RWPE2 (cell line): Measurements from ENCODE around the gene PPP2R3C.

ENCODE experiments used
- ATAC-seq: fragments of 200-7000 bp; cut with Tn5 transposase; 3 replicates; pipeline ENCODE4 v1.9.1; 2021; ENCODE audit warnings: low read depth
- DNase-seq: peaks from one replicate; pipeline ENCODE4 v3.0.0-alpha.2; 2020; ENCODE audit warnings: low spot score
- H3K27ac ChIP-seq: fragments of 450-650 bp; 2 replicates; pipeline ENCODE4 v1.5.1; 2017; ENCODE audit warnings: mild to moderate bottlenecking; ENCODE audit not compliant: poor library complexity, severe bottlenecking
- H3K27me3 ChIP-seq: fragments of 250-450 bp; sonication (Bioruptor Pico); 2 replicates; pipeline ENCODE4 v1.5.1; 2021; ENCODE audit warnings: mild to moderate bottlenecking, moderate library complexity; ENCODE audit not compliant: insufficient read depth, poor library complexity, severe bottlenecking
- H3K36me3 ChIP-seq: fragments of 250-450 bp; sonication (Bioruptor Pico); 2 replicates; pipeline ENCODE4 v1.5.1; 2020; ENCODE audit warnings: low read depth, mild to moderate bottlenecking, moderate library complexity
- H3K4me1 ChIP-seq: fragments of 250-450 bp; sonication (Bioruptor Pico); 2 replicates; pipeline ENCODE4 v1.5.1; 2021; ENCODE audit warnings: mild to moderate bottlenecking, moderate library complexity; ENCODE audit not compliant: insufficient read depth, poor library complexity, severe bottlenecking
- H3K4me3 ChIP-seq: fragments of 250-450 bp; sonication (Bioruptor Pico); 2 replicates; pipeline ENCODE4 v1.5.1; 2021; ENCODE audit warnings: mild to moderate bottlenecking, moderate library complexity; ENCODE audit not compliant: severe bottlenecking
- H3K9me3 ChIP-seq: fragments of 250-450 bp; sonication (Bioruptor Pico); 2 replicates; pipeline ENCODE4 v1.5.1; 2021; ENCODE audit warnings: mild to moderate bottlenecking, moderate library complexity; ENCODE audit not compliant: severe bottlenecking
- CTCF ChIP-seq: fragments of 450-650 bp; IDR thresholded peaks from one replicate; pipeline ENCODE4 v1.5.1; 2017; ENCODE audit warnings: mild to moderate bottlenecking, moderate library complexity; ENCODE audit not compliant: poor library complexity, severe bottlenecking

Gene PPP2R3C

GRCh38 chr14:35124127-35124526, 2.3 kb upstream of the PPP2R3C start:
- H3K27ac ChIP-seq = peak overlapping the region; percentile 88
- TF ChIP-seq CTCF = no peak
- no peak for ATAC-seq
- H3K4me1 ChIP-seq = peaks cover 7% of the 10 kb centered on the region
- peak overlapping the region; percentile 62 for H3K4me3 ChIP-seq
- no peaks in the 10 kb centered on the region for H3K27me3 ChIP-seq
- no peak for DNase-seq
- peaks cover 27% of the 10 kb centered on the region for H3K36me3 ChIP-seq
- H3K9me3 ChIP-seq = no peaks in the 10 kb centered on the region

GRCh38 chr14:35123388-35123703, 1.6 kb upstream of the PPP2R3C start:
- no peak for TF ChIP-seq CTCF

GRCh38 chr14:35122696-35123387, 1.1 kb upstream of the PPP2R3C start:
- ATAC-seq = peak; percentile 5; the same call in 2 of the 3 replicates
- H3K4me3 ChIP-seq = peak overlapping the region; percentile 62
- H3K36me3 ChIP-seq = peaks cover 17% of the 10 kb centered on the region
- peaks cover 7% of the 10 kb centered on the region for H3K4me1 ChIP-seq
- no peak for TF ChIP-seq CTCF
- H3K27me3 ChIP-seq = no peaks in the 10 kb centered on the region
- DNase-seq = no peak
- H3K9me3 ChIP-seq = no peaks in the 10 kb centered on the region
- H3K27ac ChIP-seq = peak overlapping the region; percentile 88

More at GRCh38 chr14:35123388-35123703, 1.6 kb upstream of the PPP2R3C start:
- no peaks in the 10 kb centered on the region for H3K9me3 ChIP-seq
- peaks cover 7% of the 10 kb centered on the region for H3K4me1 ChIP-seq
- H3K27ac ChIP-seq = peak overlapping the region; percentile 88
- H3K27me3 ChIP-seq = no peaks in the 10 kb centered on the region
- peaks cover 20% of the 10 kb centered on the region for H3K36me3 ChIP-seq
- ATAC-seq (no peak), DNase-seq (no peak)
- peak overlapping the region; percentile 62 for H3K4me3 ChIP-seq

GRCh38 chr14:35121026-35121886, 534 bp downstream of the PPP2R3C start:
- no peak for DNase-seq
- Histone ChIP-seq H3K36me3 (peaks cover 4% of the 10 kb centered on the region; the same call in 1 of the 2 replicates), H3K9me3 (no peaks in the 10 kb centered on the region), H3K4me1 (peaks cover 7% of the 10 kb centered on the region), H3K27me3 (no peaks in the 10 kb centered on the region), H3K27ac (peak overlapping the region; percentile 88), H3K4me3 (peak overlapping the region; percentile 62)
- no peak for ATAC-seq
- no peak for TF ChIP-seq CTCF
